ENCODE data around the gene KRT8.

The KRT8 gene

GRCh38 chr12:52870361-52871290 is 34.2 kb downstream of the KRT8 start:
- no peak overlapping the region for H3K4me3 ChIP-seq (ENCODE audit: control insufficient read depth, low read depth, low read length)
- no peak for DNase-seq (ENCODE audit: low read depth)
- peak; percentile 74 for TF ChIP-seq CTCF (IDR thresholded peaks at IDR 0.05; ENCODE audit: control insufficient read depth, insufficient read depth, low read depth, low read length, missing control alignments)

- no peak for TF ChIP-seq CTCF (IDR thresholded peaks at IDR 0.05; ENCODE audit: control insufficient read depth, insufficient read depth, low read depth, low read length, missing control alignments)
- no peak for DNase-seq (ENCODE audit: low read depth)
- H3K4me3 ChIP-seq (ENCODE audit: control insufficient read depth, low read depth, low read length) = no peak overlapping the region
Measured at GRCh38 chr12:52867642-52868041, 37.2 kb downstream of the KRT8 start.

GRCh38 chr12:52867152-52867551 is 37.7 kb downstream of the KRT8 start:
- no peak for TF ChIP-seq CTCF (IDR thresholded peaks at IDR 0.05; ENCODE audit: control insufficient read depth, insufficient read depth, low read depth, low read length, missing control alignments)
- DNase-seq (ENCODE audit: low read depth) = no peak
- H3K4me3 ChIP-seq (ENCODE audit: control insufficient read depth, low read depth, low read length) = no peak overlapping the region

GRCh38 chr12:52865090-52865944 is 39.6 kb downstream of the KRT8 start:
- no peak overlapping the region for H3K4me3 ChIP-seq (ENCODE audit: control insufficient read depth, low read depth, low read length)

GRCh38 chr12:52862023-52862422 is 42.9 kb downstream of the KRT8 start:
- no peak for DNase-seq (ENCODE audit: low read depth)
- no peak overlapping the region for H3K4me3 ChIP-seq (ENCODE audit: control insufficient read depth, low read depth, low read length)
- TF ChIP-seq CTCF (IDR thresholded peaks at IDR 0.05; ENCODE audit: control insufficient read depth, insufficient read depth, low read depth, low read length, missing control alignments) = no peak

More at GRCh38 chr12:52865090-52865944, 39.6 kb downstream of the KRT8 start:
- DNase-seq (ENCODE audit: low read depth) = no peak
- TF ChIP-seq CTCF (IDR thresholded peaks at IDR 0.05; ENCODE audit: control insufficient read depth, insufficient read depth, low read depth, low read length, missing control alignments) = peak; percentile 93

- no peak overlapping the region for H3K4me3 ChIP-seq (ENCODE audit: control insufficient read depth, low read depth, low read length)
- no peak for DNase-seq (ENCODE audit: low read depth)
- TF ChIP-seq CTCF (IDR thresholded peaks at IDR 0.05; ENCODE audit: control insufficient read depth, insufficient read depth, low read depth, low read length, missing control alignments) = no peak
Measured at GRCh38 chr12:52861511-52861910, 43.4 kb downstream of the KRT8 start.
